ENCODE data around the gene KRT81. TPM values are rescaled to one million over a fixed set of nuclear protein-coding genes. Genes with fewer than 3 reads are reported as not detected.

Gene KRT81
- total RNA-seq, 1 experiment from 2014 or later = 0.70 TPM

DNA sequence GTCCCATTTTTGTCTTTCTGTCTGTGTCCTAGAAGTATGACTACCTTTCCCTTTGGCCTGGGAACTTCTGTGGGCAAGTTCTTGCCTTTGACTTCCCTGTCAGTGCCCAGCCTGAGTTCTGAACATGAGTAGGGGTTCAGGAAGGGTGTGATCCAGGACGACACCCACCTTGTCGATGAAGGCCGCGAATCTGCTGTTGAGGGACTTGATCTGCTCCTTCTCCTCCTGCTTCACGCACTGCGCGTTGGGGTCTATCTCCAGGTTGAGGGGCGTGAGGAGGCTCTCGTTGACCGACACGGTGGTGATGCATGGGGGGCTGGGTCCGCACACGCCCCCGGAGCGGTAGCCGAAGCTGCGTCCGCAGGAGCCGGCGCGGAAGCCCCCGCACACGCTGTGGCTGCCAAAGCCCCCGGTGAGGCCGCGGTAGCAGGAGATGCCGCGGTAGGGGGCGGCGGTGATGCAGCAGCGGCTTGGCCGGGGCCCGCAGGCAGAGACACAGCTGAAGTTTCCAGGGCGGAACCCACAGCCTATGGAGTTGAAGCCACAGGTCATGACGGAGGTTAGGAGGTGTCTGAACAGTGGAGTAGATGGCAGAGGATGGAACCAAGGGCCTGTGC is 29.6 kb upstream of the KRT81 start, which contains the start of gene KRT83:
TSS of gene KRT83 (minus strand) at position 615 of the 617 bp plus-strand sequence. CDS start at position 552, 63 bp downstream.
- ChIA-PET POLR2A (no interaction called here), CTCF (interaction anchor here (0.8 to 1.4 kb wide), 6 partner anchors 11 to 164 kb away, joined by 3 to 7 read pairs (median 3); no protein-coding TSS in a partner anchor)
- Mint-ChIP-seq H3K9me3 (no peaks in the 10 kb centered on the region), H3K27me3 (ENCODE audit: low read depth) (peaks cover 5% of the 10 kb centered on the region; the same call in 1 of the 2 replicates), H3K27ac (no peak within 1 kb of the TSS), H3K4me1 (no peaks in the 10 kb centered on the region), H3K4me3 (no peak within 1 kb of the TSS), H3K36me3 (no peaks in the 10 kb centered on the region)
- no peak for ATAC-seq
- no peak for DNase-seq (ENCODE audit: low spot score)
- no peak for TF ChIP-seq JUN (CRISPR knock-in tag; IDR thresholded peaks at IDR 0.05)
- TF ChIP-seq ZNF219 (CRISPR knock-in tag; IDR thresholded peaks at IDR 0.05; ENCODE audit: borderline replicate concordance) = no peak
- TF ChIP-seq, protein P1, sequence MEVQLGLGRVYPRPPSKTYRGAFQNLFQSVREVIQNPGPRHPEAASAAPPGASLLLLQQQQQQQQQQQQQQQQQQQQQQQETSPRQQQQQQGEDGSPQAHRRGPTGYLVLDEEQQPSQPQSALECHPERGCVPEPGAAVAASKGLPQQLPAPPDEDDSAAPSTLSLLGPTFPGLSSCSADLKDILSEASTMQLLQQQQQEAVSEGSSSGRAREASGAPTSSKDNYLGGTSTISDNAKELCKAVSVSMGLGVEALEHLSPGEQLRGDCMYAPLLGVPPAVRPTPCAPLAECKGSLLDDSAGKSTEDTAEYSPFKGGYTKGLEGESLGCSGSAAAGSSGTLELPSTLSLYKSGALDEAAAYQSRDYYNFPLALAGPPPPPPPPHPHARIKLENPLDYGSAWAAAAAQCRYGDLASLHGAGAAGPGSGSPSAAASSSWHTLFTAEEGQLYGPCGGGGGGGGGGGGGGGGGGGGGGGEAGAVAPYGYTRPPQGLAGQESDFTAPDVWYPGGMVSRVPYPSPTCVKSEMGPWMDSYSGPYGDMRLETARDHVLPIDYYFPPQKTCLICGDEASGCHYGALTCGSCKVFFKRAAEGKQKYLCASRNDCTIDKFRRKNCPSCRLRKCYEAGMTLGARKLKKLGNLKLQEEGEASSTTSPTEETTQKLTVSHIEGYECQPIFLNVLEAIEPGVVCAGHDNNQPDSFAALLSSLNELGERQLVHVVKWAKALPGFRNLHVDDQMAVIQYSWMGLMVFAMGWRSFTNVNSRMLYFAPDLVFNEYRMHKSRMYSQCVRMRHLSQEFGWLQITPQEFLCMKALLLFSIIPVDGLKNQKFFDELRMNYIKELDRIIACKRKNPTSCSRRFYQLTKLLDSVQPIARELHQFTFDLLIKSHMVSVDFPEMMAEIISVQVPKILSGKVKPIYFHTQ (CRISPR knock-in tag; IDR thresholded peaks at IDR 0.05) = no peak
- TF ChIP-seq, protein P2, sequence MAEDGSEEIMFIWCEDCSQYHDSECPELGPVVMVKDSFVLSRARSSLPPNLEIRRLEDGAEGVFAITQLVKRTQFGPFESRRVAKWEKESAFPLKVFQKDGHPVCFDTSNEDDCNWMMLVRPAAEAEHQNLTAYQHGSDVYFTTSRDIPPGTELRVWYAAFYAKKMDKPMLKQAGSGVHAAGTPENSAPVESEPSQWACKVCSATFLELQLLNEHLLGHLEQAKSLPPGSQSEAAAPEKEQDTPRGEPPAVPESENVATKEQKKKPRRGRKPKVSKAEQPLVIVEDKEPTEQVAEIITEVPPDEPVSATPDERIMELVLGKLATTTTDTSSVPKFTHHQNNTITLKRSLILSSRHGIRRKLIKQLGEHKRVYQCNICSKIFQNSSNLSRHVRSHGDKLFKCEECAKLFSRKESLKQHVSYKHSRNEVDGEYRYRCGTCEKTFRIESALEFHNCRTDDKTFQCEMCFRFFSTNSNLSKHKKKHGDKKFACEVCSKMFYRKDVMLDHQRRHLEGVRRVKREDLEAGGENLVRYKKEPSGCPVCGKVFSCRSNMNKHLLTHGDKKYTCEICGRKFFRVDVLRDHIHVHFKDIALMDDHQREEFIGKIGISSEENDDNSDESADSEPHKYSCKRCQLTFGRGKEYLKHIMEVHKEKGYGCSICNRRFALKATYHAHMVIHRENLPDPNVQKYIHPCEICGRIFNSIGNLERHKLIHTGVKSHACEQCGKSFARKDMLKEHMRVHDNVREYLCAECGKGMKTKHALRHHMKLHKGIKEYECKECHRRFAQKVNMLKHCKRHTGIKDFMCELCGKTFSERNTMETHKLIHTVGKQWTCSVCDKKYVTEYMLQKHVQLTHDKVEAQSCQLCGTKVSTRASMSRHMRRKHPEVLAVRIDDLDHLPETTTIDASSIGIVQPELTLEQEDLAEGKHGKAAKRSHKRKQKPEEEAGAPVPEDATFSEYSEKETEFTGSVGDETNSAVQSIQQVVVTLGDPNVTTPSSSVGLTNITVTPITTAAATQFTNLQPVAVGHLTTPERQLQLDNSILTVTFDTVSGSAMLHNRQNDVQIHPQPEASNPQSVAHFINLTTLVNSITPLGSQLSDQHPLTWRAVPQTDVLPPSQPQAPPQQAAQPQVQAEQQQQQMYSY (CRISPR knock-in tag; IDR thresholded peaks at IDR 0.05) = no peak
- TF ChIP-seq GTF2I (CRISPR knock-in tag; conservative IDR thresholded peaks at IDR 0.05) = no peak
- TF ChIP-seq, protein P3, sequence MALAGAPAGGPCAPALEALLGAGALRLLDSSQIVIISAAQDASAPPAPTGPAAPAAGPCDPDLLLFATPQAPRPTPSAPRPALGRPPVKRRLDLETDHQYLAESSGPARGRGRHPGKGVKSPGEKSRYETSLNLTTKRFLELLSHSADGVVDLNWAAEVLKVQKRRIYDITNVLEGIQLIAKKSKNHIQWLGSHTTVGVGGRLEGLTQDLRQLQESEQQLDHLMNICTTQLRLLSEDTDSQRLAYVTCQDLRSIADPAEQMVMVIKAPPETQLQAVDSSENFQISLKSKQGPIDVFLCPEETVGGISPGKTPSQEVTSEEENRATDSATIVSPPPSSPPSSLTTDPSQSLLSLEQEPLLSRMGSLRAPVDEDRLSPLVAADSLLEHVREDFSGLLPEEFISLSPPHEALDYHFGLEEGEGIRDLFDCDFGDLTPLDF (CRISPR knock-in tag; IDR thresholded peaks at IDR 0.05) = no peak
- TF ChIP-seq, protein P4, sequence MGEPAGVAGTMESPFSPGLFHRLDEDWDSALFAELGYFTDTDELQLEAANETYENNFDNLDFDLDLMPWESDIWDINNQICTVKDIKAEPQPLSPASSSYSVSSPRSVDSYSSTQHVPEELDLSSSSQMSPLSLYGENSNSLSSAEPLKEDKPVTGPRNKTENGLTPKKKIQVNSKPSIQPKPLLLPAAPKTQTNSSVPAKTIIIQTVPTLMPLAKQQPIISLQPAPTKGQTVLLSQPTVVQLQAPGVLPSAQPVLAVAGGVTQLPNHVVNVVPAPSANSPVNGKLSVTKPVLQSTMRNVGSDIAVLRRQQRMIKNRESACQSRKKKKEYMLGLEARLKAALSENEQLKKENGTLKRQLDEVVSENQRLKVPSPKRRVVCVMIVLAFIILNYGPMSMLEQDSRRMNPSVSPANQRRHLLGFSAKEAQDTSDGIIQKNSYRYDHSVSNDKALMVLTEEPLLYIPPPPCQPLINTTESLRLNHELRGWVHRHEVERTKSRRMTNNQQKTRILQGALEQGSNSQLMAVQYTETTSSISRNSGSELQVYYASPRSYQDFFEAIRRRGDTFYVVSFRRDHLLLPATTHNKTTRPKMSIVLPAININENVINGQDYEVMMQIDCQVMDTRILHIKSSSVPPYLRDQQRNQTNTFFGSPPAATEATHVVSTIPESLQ (CRISPR knock-in tag; IDR thresholded peaks at IDR 0.05) = no peak
- TF ChIP-seq SP1 (CRISPR knock-in tag; conservative IDR thresholded peaks at IDR 0.05) = no peak
- no peak for TF ChIP-seq ESRRA (CRISPR knock-in tag; IDR thresholded peaks at IDR 0.05; ENCODE audit: borderline replicate concordance)
- TF ChIP-seq, protein P5, sequence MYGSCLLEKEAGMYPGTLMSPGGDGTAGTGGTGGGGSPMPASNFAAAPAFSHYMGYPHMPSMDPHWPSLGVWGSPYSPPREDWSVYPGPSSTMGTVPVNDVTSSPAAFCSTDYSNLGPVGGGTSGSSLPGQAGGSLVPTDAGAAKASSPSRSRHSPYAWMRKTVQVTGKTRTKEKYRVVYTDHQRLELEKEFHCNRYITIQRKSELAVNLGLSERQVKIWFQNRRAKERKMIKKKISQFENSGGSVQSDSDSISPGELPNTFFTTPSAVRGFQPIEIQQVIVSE (CRISPR knock-in tag; IDR thresholded peaks at IDR 0.05; ENCODE audit: borderline replicate concordance) = no peak
- no peak for TF ChIP-seq FOXP1 (CRISPR knock-in tag; IDR thresholded peaks at IDR 0.05; ENCODE audit: borderline replicate concordance)
- no peak for TF ChIP-seq NR3C1 (CRISPR knock-in tag; conservative IDR thresholded peaks at IDR 0.05; ENCODE audit: low read depth)
- TF ChIP-seq, protein P6, sequence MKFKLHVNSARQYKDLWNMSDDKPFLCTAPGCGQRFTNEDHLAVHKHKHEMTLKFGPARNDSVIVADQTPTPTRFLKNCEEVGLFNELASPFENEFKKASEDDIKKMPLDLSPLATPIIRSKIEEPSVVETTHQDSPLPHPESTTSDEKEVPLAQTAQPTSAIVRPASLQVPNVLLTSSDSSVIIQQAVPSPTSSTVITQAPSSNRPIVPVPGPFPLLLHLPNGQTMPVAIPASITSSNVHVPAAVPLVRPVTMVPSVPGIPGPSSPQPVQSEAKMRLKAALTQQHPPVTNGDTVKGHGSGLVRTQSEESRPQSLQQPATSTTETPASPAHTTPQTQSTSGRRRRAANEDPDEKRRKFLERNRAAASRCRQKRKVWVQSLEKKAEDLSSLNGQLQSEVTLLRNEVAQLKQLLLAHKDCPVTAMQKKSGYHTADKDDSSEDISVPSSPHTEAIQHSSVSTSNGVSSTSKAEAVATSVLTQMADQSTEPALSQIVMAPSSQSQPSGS (CRISPR knock-in tag; IDR thresholded peaks at IDR 0.05; ENCODE audit: borderline replicate concordance, low read depth) = no peak
- TF ChIP-seq MXD4 (CRISPR knock-in tag; IDR thresholded peaks at IDR 0.05; ENCODE audit: borderline replicate concordance) = no peak
- no peak for TF ChIP-seq PRRX2 (CRISPR knock-in tag; IDR thresholded peaks at IDR 0.05)
- TF ChIP-seq TP53 (CRISPR knock-in tag; IDR thresholded peaks at IDR 0.05) = no peak
- TF ChIP-seq SMAD3 (CRISPR knock-in tag; IDR thresholded peaks at IDR 0.05; ENCODE audit: borderline replicate concordance) = no peak

Measured in WTC11 (cell line).